Measurements from ENCODE around the gene HSPA12B. TPM values are rescaled to one million over a fixed set of nuclear protein-coding genes. Genes with fewer than 3 reads are reported as not detected.
A peak's percentile ranks its signal among the peaks of the same experiment; 100 is the strongest.

HSPA12B gene
- total and polyA plus RNA-seq, 2 of the 13 experiments (the other 11 are each of a cell fraction or from before 2014, with no cell fraction given), result 0.01 TPM; not detected in 1

- Histone ChIP-seq H3K4me1 (ENCODE audit: insufficient read depth, low read length) (peaks cover 44% of the 10 kb centered on the region), H3K9me3 (ENCODE audit: low read length) (no peaks in the 10 kb centered on the region), H2AFZ (ENCODE audit: low read length) (peak overlapping the region; percentile 6), H3K27me3 (ENCODE audit: control insufficient read depth in 1 of 2, insufficient read depth in 2 of 2, low read length in 2 of 2) (no peaks in the 10 kb centered on the region; a peak in 1 of 5 replicates), H3K79me2 (ENCODE audit: insufficient read depth, low read length) (peaks cover 20% of the 10 kb centered on the region), H3K4me3 (replicated peaks in 1 of 3; ENCODE audit: insufficient read depth in 1 of 3, low read depth in 2 of 3, low read length in 3 of 3) (peak overlapping the region; percentile 76 to 88 (median 85)), H3K36me3 (replicated peaks in 1 of 2; ENCODE audit: control insufficient read depth in 1 of 2, insufficient read depth in 2 of 2, low read length in 2 of 2) (peaks cover 18 to 32% of the 10 kb centered on the region in 2 experiments), H4K20me1 (ENCODE audit: insufficient read depth, low read length) (no peaks in the 10 kb centered on the region), H3K9ac (ENCODE audit: insufficient read depth, low read depth, low read length) (peak overlapping the region; percentile 77), H3K4me2 (ENCODE audit: low read depth, low read length) (peak overlapping the region; percentile 95), H3K27ac (ENCODE audit: extremely low read length, insufficient read depth, low read length) (peak overlapping the region; percentile 66)
- ATAC-seq (peak; percentile 40), DNase-seq (ENCODE audit: low spot score) (peak; percentile 85), FAIRE-seq (peak; percentile 84)
- CTCF ChIA-PET (ENCODE audit: low intra/inter-chr PET ratio, low total read pairs), result interaction anchor here (1.3 kb wide), 1 partner anchor 22 kb away, joined by 3 read pairs; the partner anchor contains the start of gene AP5S1
- POLR2A ChIA-PET, result interaction anchor here (0.6 to 3.1 kb wide), 3 partner anchors 22 to 295 kb away, joined by 4 to 31 read pairs (median 23); partner anchors contain the start of gene AP5S1
- BruUV-seq (replicated peaks), result TSS peak; percentile 67
- in situ Hi-C loops (cut with HindIII; ENCODE audit: extremely low pct_ligation_motif_present, low pct_unique_long_range_greater_than_20kb) (no loop called here), intact Hi-C loops (cut with micrococcal nuclease; ENCODE audit: unreplicated experiment) (loop anchor here (1.0 kb wide), 2 partner anchors 14 to 23 kb away; partner anchors contain the start of gene AP5S1)
- 29% methylated on average over 19 of the region's 19 CpGs for WGBS (ENCODE audit: low lambda C conversion rate)
- no peak for TF ChIP-seq SAFB2 (CRISPR knock-in tag; IDR thresholded peaks at IDR 0.05; ENCODE audit: borderline replicate concordance, low read depth)
- no peak for TF ChIP-seq CBX2 (IDR thresholded peaks at IDR 0.05; ENCODE audit: low read depth, low read length)
- no peak for TF ChIP-seq CBX2 (CRISPR knock-in tag; IDR thresholded peaks at IDR 0.05; ENCODE audit: low read depth)
- no peak for TF ChIP-seq RELA (CRISPR knock-in tag; IDR thresholded peaks at IDR 0.05)
- no peak for TF ChIP-seq ZNF512B (CRISPR knock-in tag; IDR thresholded peaks at IDR 0.05; ENCODE audit: borderline replicate concordance)
- TF ChIP-seq KAT8 (CRISPR knock-in tag; IDR thresholded peaks at IDR 0.05), result peak; percentile 45; the same call in 1 of the 2 replicates
- TF ChIP-seq PHB2 (IDR thresholded peaks at IDR 0.05; ENCODE audit: partially characterized antibody), result no peak
- TF ChIP-seq MYPOP (CRISPR knock-in tag; IDR thresholded peaks at IDR 0.05), result 0 out of 2 replicates have a peak, but pooled peaks have one; percentile 37
- TF ChIP-seq KDM1A (CRISPR knock-in tag; IDR thresholded peaks at IDR 0.05), result no peak
- peak; percentile 62; the same call in 1 of the 2 replicates for TF ChIP-seq IRF9 (CRISPR knock-in tag; IDR thresholded peaks at IDR 0.05; ENCODE audit: borderline replicate concordance)
- peak; percentile 91 to 97 for TF ChIP-seq MAFK (conservative IDR thresholded peaks at IDR 0.05 in 1 of 2, IDR thresholded peaks at IDR 0.05 in 1 of 2; ENCODE audit: low read length in 2 of 2)
- TF ChIP-seq ZNF670 (CRISPR knock-in tag; IDR thresholded peaks at IDR 0.05; ENCODE audit: borderline replicate concordance), result no peak
- TF ChIP-seq DNMT1 (CRISPR knock-in tag; IDR thresholded peaks at IDR 0.05), result no peak
- TF ChIP-seq NFKBIZ (CRISPR knock-in tag; IDR thresholded peaks at IDR 0.05), result no peak
- TF ChIP-seq TERF1 (CRISPR knock-in tag; IDR thresholded peaks at IDR 0.05), result no peak
- no peak for TF ChIP-seq ZNF883 (CRISPR knock-in tag; IDR thresholded peaks at IDR 0.05; ENCODE audit: not compliant biosample characterization)
- TF ChIP-seq NCOR1 (IDR thresholded peaks at IDR 0.05; ENCODE audit: borderline replicate concordance, low read length), result peak; percentile 91
Observed at GRCh38 chr20:3797592-3798372, 65.3 kb downstream of the HSPA12B start.

Data from HepG2 (cell line).